NCI-H345 (cell line): ENCODE results near the gene JAK3.

Source experiments
- DNase-seq: peaks from one replicate; lab custom pipeline; 2025; lab: John Stamatoyannopoulos, UW

Gene JAK3

GRCh38 chr19:17865364-17866311, 17.9 kb upstream of the JAK3 start:
- no peak for DNase-seq

GRCh38 chr19:17863520-17864182, 15.9 kb upstream of the JAK3 start:
- no peak for DNase-seq

DNA sequence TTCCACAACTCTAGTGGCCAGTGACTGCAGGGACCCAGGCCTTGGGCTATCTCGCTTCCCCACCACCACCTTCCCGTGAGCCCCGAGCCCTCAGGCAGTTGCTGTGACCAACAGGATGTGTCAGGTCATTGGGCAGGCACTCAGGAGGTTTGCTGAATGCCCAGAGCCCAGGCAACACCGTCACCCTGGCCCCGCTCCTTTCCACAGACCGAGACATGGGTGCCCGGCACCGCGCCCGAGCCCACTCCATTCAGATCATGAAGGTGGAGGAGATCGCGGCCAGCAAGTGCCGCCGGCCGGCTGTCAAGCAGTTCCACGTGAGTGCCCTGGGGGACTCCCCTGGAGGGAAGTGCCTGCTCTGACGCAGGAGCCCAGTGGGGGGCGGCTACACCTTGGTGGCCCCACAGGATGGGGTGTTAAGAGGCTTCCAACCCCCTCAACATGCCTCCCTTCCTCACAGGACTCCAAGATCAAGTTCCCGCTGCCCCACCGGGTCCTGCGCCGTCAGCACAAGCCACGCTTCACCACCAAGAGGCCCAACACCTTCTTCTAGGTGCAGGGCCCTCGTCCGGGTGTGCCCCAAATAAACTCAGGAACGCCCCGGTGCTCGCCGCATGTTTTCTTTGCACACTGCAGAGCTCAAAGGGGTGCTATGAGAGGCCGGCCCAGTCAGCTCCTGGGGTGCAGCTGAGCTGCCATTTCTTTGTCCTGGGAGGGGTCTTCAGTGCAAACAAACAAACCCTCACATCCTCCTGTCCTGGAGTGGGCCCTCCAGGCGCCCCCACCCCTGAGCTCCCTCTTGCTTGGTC, 15.1 kb upstream of the JAK3 start:
- no peak for DNase-seq

DNA sequence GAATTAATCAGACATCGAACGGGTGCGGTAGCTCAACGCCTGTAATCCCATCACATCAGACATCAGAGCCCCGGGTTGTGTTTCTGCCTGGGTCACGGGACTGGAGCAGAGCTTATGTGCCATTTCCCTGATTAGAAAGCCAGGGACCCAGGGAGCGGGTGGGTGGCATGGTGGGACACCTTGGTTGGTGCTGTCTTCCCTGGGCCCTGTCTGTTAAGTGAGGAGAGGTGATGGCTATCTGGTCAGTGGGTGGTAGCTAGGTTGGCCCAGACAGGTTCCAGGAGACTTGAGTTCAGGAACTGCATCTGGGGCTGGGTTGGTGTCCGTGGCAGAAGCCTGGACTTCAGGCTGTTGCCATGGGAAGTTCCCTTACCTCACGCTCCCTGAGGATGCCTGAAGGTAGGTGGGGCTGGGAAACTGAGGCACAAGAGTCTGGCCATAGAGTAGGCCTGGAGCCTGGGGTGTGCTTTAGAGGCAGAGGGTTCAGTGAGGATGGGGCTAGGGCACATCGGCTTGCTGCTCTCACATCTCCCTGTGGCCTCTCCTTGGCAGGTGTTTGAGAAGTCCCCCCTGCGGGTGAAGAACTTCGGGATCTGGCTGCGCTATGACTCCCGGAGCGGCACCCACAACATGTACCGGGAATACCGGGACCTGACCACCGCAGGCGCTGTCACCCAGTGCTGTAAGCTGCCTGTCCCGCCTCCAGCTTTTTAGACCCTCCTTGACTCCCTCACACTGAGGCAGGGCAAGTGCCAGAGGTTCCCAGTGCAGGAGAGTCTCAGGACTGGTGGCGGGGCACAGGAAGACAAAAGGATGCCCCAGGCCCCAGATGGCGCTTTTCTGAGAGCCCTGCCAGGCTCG, 14.0 kb upstream of the JAK3 start:
- no peak for DNase-seq

GRCh38 chr19:17860993-17861360, 13.2 kb upstream of the JAK3 start:
- no peak for DNase-seq

GRCh38 chr19:17860331-17860992, 12.7 kb upstream of the JAK3 start:
- DNase-seq: no peak

GRCh38 chr19:17859533-17860330, 11.9 kb upstream of the JAK3 start, which contains the start of gene RPL18A:
Gene RPL18A, plus strand, starts transcription at chr19:17859910. Its CDS starts 47 bp downstream, at chr19:17859957.
- DNase-seq: peak; percentile 99

GRCh38 chr19:17855280-17856152, 7.7 kb upstream of the JAK3 start:
- DNase-seq: peak; percentile 65

DNA sequence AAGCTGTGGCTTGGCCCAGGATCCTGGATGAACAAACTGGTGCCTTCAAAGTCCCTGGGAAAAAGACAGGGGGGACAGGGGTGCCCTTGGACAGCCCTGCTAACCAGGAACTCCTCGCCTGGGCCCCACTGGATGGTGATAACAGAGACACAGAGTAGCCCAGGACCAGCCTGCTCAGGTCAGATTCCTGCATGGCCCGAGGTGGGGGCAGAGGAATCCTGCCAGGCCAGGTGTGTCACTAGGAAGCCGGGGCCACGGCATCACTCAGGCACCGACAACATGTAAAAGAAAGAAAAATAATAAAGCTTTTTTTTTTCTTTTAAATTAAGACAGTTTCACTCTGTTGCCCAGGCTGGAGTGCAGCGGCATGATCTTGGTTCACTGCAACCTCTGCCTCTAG, 6.3 kb upstream of the JAK3 start:
- DNase-seq: no peak

GRCh38 chr19:17848595-17849292, 962 bp upstream of the JAK3 start:
- DNase-seq: no peak

- no peak for DNase-seq
Measured at GRCh38 chr19:17846146-17846545, 1.6 kb downstream of the JAK3 start.

GRCh38 chr19:17843908-17844490, 3.8 kb downstream of the JAK3 start:
- no peak for DNase-seq

GRCh38 chr19:17843292-17843827, 4.4 kb downstream of the JAK3 start:
- DNase-seq: no peak

- DNase-seq: no peak
Measured at GRCh38 chr19:17842663-17843291, 5.0 kb downstream of the JAK3 start.

- peak; percentile 88 for DNase-seq
Measured at GRCh38 chr19:17841810-17842662, 5.7 kb downstream of the JAK3 start.

- peak; percentile 34 for DNase-seq
Measured at GRCh38 chr19:17841371-17841809, 6.4 kb downstream of the JAK3 start.
